HS-5 (cell line): ENCODE data around the gene ALKBH5.
A peak's percentile ranks its signal among the peaks of the same experiment; 100 is the strongest.

Source experiments
- DNase-seq: peaks from one replicate; pipeline ENCODE4 v3.0.0-alpha.2; 2012; ENCODE audit warnings: low read depth

The ALKBH5 gene

DNA sequence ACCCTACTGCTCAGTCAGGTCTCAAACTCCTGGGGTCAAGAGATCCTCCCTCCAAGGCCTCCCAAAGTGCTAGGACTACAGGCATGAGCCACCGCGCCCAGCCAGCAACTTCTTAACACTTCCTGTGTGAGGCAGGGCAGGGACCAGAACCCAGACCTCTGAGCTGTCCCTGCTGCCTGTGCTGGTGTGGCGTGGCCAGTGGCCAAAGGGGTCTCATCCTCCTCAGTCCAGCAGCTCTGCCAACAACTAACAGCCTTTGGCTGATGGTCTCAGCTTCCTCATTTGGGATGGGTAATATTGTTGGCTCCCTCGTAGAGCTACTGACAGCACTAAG lies 40.4 kb downstream of the ALKBH5 start:
- DNase-seq: no peak

DNA sequence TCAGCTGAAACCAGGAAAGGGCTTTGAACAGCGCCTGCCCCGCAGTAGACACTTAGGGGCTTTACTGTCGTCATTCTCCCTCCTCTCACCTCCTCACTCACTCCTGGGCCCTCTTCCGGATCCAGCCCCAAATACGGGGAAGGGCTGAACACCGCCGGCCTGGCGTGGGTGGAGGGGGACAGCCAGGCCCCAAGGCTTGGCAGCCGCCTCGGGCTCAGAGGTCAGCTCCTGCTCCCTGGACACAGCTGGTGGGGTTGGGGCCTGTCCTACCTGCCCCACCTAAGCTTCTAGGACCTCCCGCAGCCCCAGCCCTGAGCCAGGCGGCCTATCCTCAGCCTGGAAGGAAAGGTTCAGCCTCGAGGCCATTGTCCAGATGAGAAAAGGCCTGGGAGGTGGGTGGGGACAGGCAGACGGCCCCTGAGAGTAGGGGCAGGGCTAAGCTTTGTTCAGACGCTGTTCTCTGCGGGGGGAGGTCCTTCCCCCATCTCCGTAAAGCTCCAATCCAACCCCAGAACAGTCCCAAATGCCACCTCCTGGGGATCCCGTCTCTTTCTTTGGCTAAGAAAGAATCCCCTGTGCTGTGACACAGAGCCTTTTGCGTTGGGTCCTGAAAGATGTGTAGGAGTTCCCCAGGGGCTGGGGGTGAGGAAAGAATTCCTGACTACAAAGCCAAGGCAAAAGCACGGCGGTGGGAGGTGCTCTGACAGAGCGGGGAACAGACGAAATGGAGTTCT lies 40.9 kb downstream of the ALKBH5 start:
- no peak for DNase-seq

DNA sequence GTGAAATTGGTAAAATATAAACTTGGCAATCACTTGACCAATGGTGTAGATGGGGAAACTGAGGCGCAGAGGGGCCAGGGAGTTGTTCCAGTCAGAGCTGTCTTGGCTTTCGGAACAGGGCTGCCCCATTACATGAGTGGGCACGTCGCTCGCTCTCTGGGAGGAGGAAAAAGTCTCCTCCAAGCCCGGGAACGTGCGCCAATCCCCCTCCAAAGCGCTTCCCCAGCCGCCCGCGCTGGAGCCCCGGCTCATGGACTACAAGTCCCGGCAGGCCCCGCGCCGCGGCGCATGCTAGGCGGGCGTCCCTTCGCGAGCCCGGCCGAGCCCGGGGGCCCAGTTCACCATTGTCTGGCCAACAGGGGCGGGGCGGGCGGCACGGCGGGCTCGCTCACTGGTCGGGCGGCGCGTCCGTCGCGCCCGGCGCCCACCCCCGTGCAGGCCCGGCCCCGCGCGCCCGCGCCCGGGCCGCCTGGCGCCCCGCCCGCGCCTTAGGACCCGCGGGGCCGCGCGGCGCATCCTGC lies 41.6 kb downstream of the ALKBH5 start, which contains the start of gene LLGL1:
LLGL1 (plus strand) TSS at position 515 of the 521 bp plus-strand sequence. CDS start 48 bp downstream, outside the sequence.
- peak; percentile 55 for DNase-seq

DNA sequence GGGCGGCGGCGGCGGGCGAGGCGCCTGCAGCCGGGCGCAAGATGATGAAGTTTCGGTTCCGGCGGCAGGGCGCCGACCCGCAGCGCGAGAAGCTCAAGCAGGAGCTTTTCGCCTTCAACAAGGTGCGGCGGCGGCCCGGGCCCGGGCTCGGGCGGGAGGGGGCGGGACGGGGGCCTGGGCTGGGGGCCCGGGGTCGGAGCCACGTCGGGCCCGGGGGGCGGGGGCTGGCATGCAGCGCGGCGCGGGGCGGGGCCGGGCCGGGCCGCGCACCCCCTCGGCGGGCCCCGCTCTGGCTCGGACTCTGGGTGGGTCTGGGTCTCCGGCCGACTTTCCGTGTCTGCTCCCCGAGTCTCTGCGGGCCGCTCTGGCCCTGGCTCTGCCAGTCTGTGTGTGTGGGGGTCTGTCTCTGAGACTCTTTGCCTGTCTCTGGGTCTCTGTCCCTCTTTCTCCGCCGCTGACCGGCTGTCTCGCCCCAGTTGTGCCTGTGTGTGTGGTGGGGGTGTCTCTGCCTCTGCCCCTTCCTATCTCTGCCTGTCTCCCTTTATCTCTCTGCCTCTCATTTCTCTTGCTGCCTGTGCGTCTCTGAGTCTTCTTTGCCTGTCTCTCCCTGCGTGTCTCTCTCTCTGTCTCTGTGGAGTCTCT lies 42.1 kb downstream of the ALKBH5 start:
- no peak for DNase-seq

DNA sequence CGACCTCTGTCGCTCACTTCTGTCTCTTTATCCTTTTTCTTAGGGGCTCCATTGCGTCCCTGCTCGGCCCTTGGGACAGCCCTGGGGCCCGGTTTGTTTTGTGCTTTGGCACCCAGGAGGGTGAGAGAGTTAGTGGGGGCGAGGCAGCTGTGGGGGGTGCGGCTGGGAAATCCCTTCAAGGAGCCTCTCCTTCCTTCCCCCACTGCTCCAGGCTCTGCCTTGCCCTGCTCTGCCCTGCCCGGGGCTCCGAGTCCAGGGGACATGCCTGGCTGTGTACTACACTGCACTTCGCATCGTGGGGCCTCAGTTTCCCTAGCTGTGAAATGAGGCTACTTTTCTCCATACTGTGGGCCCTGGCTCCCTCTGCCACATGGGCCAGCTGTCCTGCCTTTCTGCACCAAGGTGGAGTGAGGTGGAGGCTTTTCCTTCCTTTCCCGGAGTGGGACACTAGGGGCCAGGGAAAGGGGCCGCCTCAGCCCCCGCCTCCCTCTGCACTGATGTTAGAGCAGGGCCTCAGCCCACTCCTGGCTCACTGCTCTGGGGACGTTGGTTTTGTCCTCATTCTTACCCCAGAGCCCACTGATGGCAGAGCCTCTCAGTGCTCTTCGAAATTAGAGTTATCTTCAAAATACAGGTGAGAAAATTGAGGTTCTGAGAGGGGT lies 42.8 kb downstream of the ALKBH5 start:
- DNase-seq: no peak

DNA sequence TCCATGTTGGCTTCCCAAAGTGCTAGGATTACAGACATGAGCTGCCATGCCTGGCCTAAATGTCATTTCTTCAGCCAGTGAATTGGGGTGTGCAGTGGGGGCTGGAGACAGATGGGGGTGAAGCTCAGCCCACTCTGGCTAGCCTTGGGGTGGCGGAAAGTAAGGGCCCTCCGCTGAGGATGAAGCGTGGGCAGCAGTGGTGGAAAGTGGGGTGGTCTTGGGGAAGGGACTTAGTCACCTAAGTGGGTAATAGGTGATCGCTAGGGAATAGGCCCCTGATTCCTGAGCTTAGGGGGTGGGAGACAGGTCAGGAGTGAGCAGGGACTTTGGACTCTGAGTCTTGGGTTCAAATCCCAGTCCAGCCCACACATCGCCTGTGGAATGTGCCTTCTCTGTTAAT lies 44.0 kb downstream of the ALKBH5 start:
- DNase-seq: no peak

DNA sequence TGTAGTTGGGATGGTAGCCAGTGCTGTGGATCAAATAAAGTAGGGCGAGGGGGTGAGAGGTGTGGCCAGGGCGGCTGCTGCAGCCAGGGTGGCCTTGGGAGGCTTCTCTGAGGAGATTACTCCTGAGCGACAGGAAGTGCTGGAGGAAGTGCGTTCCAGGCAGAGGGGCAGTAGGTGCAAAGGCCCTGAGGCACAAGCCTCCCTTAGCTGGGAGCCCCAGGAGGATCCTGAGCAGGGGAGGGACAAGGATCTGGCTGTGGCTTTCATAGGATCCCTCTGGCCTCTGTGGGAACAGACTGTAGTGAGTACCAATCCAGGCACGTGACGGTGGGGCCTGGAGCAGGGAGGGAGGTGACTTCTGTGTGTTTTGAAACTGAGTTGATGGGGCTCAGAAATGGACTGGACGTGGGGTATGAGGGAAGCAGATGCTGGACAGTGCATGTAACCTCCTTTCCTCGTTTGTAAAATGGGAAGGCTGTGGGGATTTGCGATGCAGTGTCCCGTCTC lies 44.6 kb downstream of the ALKBH5 start:
- no peak for DNase-seq

DNA sequence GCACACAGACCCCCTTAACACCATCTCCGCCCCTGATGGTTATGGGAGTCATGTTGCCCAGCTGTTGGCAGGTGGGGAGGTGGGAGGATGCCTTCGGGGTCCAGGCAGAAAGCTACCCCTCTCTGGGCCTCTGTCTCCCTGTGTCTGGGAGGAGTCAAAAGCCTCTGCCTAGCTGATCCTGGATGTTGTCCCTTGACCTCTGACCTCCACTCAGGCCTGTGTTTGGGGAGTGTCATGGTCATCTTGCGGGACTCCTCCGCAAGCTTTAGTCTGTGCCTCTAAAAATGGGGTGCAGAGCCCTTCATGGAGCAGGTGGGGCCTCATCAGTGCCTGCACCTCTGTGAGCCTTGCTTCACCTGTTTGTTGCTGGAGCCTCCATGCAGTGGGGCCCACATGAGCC lies 45.6 kb downstream of the ALKBH5 start:
- DNase-seq: no peak

DNA sequence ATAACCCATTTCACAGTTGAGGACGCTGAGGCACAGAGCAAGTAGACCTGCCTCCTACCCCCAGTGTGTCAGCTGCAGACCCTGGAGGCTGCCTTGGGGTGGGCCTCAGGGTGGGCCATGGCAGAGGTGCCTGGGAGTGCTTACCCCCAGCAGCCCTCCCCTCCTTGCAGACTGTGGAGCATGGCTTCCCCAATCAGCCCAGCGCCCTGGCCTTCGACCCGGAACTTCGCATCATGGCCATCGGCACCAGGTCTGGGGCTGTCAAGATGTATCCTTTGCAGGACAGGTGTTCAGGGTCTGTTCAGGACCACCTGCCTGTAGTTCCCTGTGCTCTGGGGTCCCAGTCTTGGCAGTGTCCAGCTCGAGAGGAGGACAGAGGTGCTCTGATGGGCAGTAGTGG lies 46.1 kb downstream of the ALKBH5 start:
- no peak for DNase-seq

DNA sequence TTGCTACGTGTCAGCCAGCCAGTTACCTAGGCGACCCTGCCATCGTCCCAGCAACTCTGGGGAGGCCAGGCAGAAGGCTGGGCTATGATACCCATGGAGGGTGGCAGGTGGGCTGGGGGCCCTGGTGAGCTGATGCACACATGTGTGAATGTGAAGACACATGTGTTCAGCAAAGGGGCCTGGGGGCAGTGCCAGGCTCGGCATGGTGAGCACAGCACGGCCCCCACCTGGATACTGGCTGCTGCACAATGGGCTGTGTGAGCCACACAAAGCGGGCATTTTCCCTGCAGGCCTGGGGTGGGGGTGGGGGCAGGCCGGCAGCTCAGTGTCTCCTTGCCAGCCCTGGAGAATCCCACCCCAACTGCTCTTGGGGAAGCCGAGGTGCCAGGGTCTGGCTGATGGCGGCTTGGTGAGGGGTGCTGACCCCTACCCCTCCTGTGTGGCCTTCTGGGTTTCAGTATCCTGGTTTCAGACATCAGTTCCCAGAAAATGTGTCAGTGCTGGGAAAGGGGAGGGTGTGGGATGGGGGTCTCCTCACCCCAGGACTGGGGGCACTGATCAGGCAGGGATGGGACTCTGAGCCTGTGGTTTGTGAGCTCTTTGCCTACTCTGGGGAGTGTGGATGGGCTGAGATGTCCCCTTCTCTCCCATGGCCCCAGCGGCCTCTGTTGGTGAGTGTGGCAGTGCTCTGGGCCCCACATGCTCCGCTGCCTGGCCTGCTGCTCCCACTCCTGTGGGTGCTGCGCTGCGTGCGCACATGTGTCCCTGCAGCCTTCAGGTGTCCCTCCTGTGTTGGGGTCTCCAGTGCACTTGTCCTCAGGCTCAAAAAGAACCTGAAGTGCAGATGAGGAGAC lies 46.9 kb downstream of the ALKBH5 start:
- no peak for DNase-seq

DNA sequence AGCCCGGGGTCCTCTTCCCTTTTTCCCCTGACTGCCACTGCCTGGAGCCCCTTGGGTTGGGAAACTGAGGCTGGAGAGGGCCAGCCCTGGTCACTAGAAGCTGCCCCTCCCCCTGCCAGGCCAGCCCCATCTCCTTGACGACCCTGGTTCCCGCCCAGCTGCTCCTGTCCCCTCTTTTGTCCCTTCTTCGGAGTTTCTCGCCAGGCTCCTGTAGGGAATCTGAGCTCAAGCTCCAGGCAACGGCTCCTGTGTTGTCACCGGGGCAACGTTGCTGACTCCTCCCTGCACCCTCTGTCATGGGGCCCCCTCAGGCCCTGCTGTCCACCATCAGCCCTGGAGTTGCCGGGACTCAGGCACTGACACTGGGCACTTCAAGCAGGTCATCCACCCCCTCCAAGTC lies 47.5 kb downstream of the ALKBH5 start:
- no peak for DNase-seq

DNA sequence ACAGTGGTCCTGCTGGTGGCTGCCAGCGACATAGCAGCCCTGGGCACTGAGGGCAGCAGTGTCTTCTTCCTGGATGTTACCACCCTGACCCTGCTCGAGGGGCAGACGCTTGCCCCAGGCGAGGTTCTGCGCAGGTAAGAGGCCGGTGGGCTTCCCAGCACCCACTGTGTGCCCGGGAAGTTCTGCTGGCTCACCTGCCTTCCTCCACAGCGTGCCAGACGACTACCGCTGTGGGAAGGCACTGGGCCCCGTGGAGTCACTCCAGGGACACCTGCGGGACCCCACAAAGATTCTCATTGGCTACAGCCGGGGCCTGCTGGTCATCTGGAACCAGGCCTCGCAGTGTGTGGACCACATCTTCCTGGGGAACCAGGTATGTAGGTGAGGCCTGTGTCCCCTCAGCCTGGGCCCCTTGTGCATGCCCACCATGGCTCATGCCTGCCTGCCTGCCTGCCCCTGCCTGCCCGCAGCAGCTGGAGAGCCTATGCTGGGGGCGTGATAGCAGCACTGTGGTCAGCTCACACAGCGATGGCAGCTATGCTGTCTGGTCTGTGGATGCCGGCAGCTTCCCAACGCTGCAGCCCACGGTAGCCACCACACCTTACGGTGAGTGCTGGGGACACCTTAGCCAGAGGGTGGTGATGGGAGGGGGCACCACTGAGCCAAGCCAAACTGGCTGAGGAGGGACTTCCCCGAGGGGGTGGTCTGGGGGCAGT lies 50.3 kb downstream of the ALKBH5 start:
- no peak for DNase-seq

DNA sequence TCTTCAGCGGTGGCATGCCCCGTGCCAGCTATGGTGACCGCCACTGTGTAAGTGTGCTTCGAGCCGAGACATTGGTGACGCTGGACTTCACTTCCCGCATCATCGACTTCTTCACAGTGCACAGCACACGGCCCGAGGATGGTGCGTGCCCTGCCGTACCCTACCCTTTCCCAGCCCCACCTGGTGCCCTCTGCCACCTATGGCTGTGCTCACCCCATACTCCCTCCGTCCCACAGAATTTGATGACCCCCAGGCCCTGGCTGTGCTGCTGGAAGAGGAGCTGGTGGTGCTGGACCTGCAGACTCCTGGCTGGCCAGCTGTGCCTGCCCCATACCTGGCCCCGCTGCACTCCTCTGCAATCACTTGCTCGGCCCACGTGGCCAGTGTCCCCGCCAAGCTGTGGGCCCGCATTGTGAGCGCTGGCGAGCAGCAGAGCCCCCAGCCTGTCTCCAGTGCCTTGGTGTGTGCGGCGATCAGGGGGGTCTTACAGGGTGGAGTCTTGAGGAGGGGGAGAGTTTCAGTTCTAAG lies 51.3 kb downstream of the ALKBH5 start:
- no peak for DNase-seq

DNA sequence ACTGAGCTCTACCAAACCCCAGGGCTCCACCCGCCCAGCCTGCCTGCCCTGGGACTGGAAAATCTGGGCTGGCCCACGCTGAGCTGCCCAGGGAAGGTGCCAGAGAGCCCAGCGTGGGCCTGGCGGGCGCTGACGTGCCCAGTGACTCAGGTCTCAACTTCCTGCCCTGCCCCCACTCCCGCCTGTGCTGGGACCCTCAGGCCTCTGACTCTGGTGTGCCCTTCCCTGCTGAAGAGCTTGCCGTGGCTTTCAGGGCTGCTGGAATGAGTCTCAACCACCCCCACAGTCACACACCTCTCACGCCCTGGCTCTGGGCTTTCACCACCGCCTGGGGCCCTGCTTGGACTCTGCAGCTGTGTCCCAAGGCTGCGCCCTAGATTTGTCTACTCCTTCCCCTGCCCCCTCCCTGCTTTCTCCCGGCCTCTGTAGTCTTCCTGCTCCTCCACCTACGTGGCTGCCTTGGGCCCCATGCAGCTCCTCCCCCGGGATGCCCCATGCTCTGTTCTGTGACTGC lies 52.2 kb downstream of the ALKBH5 start:
- DNase-seq: no peak

DNA sequence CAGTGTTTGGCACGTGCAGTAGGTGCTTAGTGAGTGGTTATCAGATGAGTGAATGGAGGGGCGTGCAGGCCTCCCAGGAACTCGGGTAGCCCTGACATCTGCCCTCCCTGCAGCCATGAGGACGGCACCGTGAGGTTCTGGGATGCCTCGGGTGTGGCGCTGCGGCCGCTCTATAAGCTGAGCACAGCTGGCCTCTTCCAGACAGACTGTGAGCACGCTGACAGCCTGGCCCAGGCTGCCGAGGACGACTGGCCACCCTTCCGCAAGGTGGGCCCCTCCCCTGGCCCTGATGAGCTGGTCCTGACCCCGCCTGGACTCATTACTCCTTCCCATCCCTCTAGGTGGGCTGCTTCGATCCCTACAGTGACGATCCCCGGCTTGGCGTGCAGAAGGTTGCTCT lies 52.9 kb downstream of the ALKBH5 start:
- DNase-seq: no peak

DNA sequence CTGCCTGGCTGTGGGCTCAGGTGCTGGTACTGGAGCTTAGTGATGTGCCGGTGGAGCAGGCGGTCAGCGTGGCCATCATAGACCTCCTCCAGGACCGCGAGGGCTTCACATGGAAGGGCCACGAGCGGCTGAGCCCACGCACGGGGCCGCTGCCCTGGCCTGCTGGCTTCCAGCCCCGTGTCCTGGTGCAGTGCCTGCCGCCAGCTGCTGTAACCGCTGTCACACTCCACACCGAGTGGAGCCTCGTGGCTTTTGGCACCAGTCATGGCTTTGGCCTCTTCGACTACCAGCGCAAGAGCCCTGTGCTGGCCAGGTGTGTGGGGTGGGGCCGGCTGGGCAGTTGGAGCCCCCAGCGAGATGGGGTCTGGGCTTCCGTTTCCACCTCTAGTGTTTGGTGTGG lies 53.8 kb downstream of the ALKBH5 start:
- no peak for DNase-seq

DNA sequence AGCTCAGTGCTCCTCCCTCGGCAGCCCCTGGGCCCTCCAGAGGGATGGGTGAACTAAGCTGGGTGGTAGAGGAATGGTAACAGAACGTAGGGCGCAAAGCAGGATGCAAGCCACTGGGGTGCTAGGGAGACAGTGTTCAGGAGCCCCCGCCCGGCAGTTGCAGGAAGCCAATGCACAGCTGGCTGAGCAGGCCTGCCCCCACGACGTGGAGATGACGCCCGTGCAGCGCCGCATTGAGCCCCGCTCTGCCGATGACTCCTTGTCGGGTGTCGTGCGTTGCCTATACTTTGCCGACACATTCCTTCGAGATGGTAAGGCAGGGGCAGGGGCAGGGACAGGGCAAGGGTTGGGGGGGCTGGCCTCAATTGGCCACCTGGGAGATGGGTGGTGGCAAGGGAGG lies 54.7 kb downstream of the ALKBH5 start:
- no peak for DNase-seq

DNA sequence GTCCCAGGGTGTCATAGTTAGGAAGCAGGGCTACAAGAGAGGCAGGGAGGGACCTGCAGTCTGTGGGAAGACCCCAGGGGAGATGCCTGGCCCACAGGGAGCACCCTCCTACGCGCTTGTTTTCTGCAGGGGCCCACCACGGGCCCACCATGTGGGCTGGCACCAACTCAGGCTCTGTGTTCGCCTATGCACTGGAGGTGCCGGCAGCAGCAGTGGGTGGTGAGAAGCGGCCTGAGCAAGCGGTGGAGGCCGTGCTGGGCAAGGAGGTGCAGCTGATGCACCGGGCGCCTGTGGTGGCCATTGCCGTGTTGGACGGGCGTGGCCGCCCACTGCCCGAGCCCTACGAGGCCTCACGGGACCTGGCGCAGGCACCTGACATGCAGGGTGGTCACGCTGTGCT lies 56.8 kb downstream of the ALKBH5 start:
- no peak for DNase-seq

DNA sequence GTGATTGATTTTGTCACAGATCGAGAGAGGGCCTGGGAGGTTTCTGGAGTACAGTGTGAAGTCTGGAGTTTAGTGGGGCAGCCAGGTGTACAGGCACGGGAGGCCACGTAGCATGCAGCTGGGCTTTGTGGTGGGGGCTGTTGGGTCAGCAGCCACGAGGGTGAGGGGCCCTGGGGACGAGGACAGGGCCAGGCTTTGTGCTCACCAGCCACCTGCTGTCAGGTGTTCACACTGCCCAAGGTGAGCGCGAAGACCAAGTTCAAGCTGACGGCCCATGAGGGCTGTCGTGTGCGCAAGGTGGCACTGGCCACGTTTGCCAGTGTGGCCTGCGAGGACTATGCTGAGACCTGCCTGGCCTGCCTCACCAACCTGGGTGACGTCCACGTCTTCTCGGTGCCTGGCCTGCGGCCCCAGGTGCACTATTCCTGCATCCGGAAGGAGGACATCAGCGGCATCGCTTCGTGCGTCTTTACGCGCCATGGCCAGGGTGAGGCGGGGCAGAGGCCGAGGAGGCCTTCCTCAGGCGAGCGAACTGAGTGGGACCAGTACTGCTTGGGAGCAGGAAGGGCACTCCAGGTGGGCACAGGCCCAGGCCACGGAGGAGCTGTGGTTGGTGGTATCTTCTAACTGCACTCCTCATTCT lies 57.7 kb downstream of the ALKBH5 start:
- DNase-seq: no peak

DNA sequence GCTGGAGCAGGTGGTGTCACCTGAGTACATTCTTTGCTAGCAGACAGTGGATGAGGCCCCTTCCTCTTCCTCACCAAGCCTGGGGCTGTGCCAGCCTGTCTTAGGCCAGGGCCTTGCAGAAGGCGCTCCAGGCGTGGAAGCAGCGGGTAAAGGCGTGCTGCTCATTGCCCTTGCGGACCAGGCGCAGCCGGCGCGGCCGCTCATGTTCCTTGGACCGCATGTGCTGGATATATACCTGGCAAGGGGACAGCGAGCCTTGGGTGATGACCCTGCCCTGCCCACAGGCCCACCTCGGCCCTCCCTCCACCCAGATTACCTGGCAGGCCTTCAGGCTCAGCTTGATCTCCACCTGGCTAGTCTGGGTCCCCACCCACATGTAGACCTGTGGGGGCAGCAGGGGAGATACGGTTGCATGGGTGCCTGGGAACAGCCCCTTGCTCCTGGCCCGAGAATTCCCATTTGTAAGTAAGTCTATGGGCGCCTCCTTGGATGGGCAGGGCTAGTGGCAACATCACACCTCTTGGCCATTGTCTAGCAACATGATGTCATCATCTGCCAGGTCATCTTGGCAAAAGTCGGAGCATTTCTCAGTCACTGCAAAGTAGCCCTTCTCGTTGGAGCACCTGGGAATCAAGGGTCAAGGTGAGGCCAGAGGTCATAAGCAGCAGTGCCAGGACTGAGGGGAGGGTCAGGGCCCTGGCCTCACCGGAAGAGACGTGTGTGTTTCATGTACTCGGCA lies 61.6 kb downstream of the ALKBH5 start:
- no peak for DNase-seq
